Stimulated activated CD4-positive, alpha-beta T cell treated with anti-CD3 and anti-CD28 coated beads, Interleukin-2, amount 100 ng/mL, for 4 hours (primary cell): Measurements from ENCODE around the gene CHD5.

Experiments
- DNase-seq: peaks from one replicate; pipeline ENCODE4 v3.0.0-alpha.2; 2020; ENCODE audit warnings: low read depth

Gene CHD5

GRCh38 chr1:6059866-6060265 is 120.3 kb downstream of the CHD5 start:
- no peak for DNase-seq

GRCh38 chr1:6057170-6057845 is 122.8 kb downstream of the CHD5 start:
- DNase-seq: no peak

- DNase-seq: no peak
These were observed 123.6 kb downstream of the CHD5 start for GRCh38 chr1:6056572-6056948.

DNA sequence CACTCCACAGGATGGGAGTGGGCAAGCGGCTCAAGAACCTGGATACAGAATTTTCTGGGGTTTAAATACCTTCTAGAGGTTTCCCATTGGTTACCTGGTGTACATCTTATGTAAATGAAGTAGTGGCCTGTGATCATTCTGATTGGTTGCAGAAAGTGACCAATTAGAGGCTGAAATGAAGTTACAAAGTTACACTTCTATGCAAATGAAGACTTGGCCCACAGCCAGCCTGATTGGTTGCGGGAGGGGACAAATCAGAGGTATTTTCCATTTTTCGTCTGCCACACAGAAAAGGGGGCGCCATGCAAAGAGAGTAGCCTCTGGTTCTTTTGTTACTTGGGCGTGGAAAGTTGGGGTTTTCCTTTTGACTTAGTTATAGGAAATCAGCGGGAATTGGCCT is 125.5 kb downstream of the CHD5 start:
- DNase-seq: no peak

DNA sequence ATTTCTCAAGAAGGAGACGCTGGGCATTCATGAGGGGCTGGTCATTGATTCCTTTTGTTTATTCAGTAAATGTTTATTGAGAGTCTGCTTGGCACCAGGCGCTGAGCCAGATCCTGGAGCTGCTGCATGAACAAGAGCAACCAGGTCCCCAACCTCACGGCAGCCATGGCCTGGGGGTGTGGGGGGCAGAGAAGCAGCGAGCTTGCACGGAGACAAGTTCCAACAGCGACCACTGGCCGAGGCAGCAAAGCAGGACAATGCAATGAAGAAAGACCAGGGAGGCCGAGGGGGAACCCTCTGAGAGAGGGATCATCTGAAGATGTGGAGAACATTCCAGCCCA is 126.9 kb downstream of the CHD5 start:
- no peak for DNase-seq

GRCh38 chr1:6052543-6053205 is 127.4 kb downstream of the CHD5 start:
- DNase-seq: peak; percentile 12
